ENCODE measurements around the gene SLFN11.
"Not testable (repeated sequence)": the region's sequence is repeated elsewhere in the genome, so short reads cannot be mapped to it uniquely, and the experiment has no call there.

SLFN11 gene

GRCh38 chr17:35361027-35361426 is 12.4 kb downstream of the SLFN11 start:
- DNase-seq (ENCODE audit: low read depth in 2 of 2): no peak

GRCh38 chr17:35359398-35359797 is 14.0 kb downstream of the SLFN11 start:
- no peak for DNase-seq (ENCODE audit: low read depth in 2 of 2)

GRCh38 chr17:35352284-35352683 is 21.1 kb downstream of the SLFN11 start:
- DNase-seq (ENCODE audit: low read depth in 2 of 2): no peak

GRCh38 chr17:35350493-35350892 is 22.9 kb downstream of the SLFN11 start:
- no peak for DNase-seq (ENCODE audit: low read depth in 2 of 2)

- peak in 1 of 2 experiments; percentile 16 for DNase-seq (ENCODE audit: low read depth in 2 of 2)
Observed at GRCh38 chr17:35345926-35346771, 27.3 kb downstream of the SLFN11 start.

GRCh38 chr17:35345445-35345925 is 27.9 kb downstream of the SLFN11 start:
- DNase-seq (ENCODE audit: low read depth in 2 of 2): no peak

GRCh38 chr17:35344262-35344661 is 29.2 kb downstream of the SLFN11 start:
- no peak for DNase-seq (ENCODE audit: low read depth in 2 of 2)

- DNase-seq (ENCODE audit: low read depth in 2 of 2): no peak
Observed at GRCh38 chr17:35342276-35342675, 31.1 kb downstream of the SLFN11 start.

- no peak for DNase-seq (ENCODE audit: low read depth in 2 of 2)
Observed at GRCh38 chr17:35341411-35341992, 31.9 kb downstream of the SLFN11 start.

- no peak for DNase-seq (ENCODE audit: low read depth in 2 of 2)
Observed at GRCh38 chr17:35338230-35338629, 35.2 kb downstream of the SLFN11 start.

- DNase-seq (ENCODE audit: low read depth in 2 of 2): no peak
Observed at GRCh38 chr17:35337364-35337763, 36.1 kb downstream of the SLFN11 start.

- not testable (repeated sequence) for DNase-seq (ENCODE audit: low read depth in 2 of 2)
Observed at GRCh38 chr17:35333578-35333977, 39.8 kb downstream of the SLFN11 start.

GRCh38 chr17:35322749-35323148 is 50.7 kb downstream of the SLFN11 start:
- no peak for DNase-seq (ENCODE audit: low read depth in 2 of 2)

- no peak for DNase-seq (ENCODE audit: low read depth in 2 of 2)
Observed at GRCh38 chr17:35315971-35316370, 57.5 kb downstream of the SLFN11 start.

GRCh38 chr17:35315283-35315682 is 58.1 kb downstream of the SLFN11 start:
- DNase-seq (ENCODE audit: low read depth in 2 of 2): peak; percentile 88 to 89

- no peak for DNase-seq (ENCODE audit: low read depth in 2 of 2)
Observed at GRCh38 chr17:35314415-35315216, 58.8 kb downstream of the SLFN11 start.

GRCh38 chr17:35313875-35314409 is 59.5 kb downstream of the SLFN11 start:
- DNase-seq (ENCODE audit: low read depth in 2 of 2): no peak

GRCh38 chr17:35312790-35313711 is 60.4 kb downstream of the SLFN11 start:
- peak; percentile 33 to 44 for DNase-seq (ENCODE audit: low read depth in 2 of 2)

GRCh38 chr17:35312346-35312745 is 61.1 kb downstream of the SLFN11 start:
- DNase-seq (ENCODE audit: low read depth in 2 of 2): no peak

- not testable (repeated sequence) for DNase-seq (ENCODE audit: low read depth in 2 of 2)
Observed at GRCh38 chr17:35309345-35309744, 64.1 kb downstream of the SLFN11 start.
